K562 treated with DMSO at 1 percent for 4 hours (cell line): ENCODE measurements around the gene TUBA4A. TPM values are rescaled to one million over a fixed set of nuclear protein-coding genes. Genes with fewer than 3 reads are reported as not detected.

Experiments used
- total RNA-seq: library from RNA; unstranded; fragments of 300-600 nt; gene quantifications from 2 replicates; pipeline ENCODE4 v1.2.3, GENCODE V29; 2022; ENCODE audit not compliant: insufficient read depth

The TUBA4A gene
- total RNA-seq = 57.6 and 69.6 TPM in 2 replicates

GRCh38 chr2:219253753-219254589 lies at the start of gene TUBA4A:
TSS of gene TUBA4A (minus strand) at chr2:219253918. CDS start at chr2:219253858, 60 bp downstream.

GRCh38 chr2:219279151-219279915 lies 25.6 kb upstream of the TUBA4A start, which contains the start of gene DNAJB2:
TSS of gene DNAJB2 (plus strand) at chr2:219279366. CDS start at chr2:219279834, 468 bp downstream.

GRCh38 chr2:219252900-219253752 lies 592 bp downstream of the TUBA4A start, which contains the start of gene TUBA4B:
TSS of gene TUBA4B (plus strand) at chr2:219253243. CDS start at chr2:219253408, 165 bp downstream.

DNA sequence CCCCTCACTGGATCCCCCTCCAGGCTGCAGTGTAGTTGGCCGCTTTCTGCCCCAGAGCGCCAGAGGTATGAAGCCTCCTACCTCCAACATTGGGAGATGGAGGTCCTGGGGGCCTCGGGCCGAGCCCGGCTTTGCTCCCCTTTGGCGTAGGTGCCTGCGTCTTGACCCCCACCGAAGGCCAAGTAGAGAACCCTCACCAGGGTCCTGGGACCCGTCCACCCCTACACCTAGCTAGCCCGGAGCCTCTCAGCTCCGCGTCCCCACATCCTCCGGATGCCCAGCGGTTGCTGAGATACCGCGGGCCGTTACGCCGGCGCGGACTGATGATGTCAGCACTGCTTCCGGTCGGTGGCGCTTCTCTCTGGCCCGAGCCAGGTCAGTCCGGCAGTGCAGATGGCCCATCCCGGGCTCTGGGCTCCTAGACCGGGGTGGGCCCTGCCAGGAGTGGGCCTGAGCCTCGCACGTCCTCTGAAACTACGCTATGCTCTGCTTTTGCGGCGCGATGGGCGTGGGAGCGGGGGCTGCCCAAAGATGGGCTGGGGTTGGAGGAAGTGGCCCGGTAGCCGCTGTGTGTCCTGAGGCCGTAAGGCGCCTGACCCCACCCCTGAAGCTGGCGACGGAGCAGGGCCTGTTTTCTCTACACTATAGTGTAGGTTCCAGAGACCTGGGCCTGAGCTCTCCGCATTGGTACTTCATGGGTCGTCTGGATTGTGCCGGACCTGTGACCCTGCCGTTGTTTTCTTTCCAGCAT lies 8.4 kb downstream of the TUBA4A start, which contains the start of the genes GLB1L and STK16:
Gene GLB1L, minus strand, starts transcription at position 297 of the 751 bp plus-strand sequence. CDS start 1,871 bp downstream, outside the sequence.
Gene STK16, plus strand, starts transcription at position 332 of the 751 bp plus-strand sequence. CDS start 521 bp downstream, outside the sequence.

DNA sequence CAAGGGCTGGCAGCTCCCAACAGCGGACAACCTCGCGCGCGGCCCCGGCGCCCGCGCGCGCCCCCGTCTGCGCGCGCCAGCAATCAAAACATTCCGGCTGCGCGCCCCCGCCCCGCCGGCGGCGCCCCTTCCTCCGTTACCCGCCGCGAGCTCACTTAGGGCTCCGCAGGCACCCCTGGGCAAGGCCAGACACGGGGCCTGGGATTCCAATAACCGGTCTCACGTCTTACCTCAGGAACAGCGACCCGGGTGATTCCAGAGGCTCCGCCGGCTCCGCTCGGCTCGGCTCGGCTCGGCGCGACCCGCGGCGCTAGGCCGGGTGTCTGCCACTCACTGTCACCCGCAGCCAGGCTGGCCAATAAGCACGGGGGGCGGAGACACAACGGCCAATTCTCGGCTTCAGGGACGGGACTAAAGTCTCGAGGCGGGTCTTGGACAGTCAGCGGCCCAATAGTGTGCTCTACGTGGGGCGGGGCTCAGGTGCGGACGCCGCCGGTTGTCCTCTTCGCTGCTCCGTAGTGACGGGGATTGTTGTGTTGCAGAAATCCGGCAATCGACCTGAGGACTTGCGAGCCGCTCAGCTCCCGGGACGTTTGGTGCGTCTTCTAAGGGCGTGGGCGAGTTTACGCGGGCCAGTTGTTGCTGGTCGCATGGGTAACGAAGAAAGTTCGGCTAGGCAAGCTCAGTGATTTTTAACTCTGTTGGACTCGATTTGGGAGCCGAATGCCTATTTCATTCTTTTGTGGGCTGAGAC lies 24.2 kb downstream of the TUBA4A start, which contains the start of the genes ANKZF1 and ATG9A:
Gene ANKZF1, plus strand, starts transcription at position 502 of the 754 bp plus-strand sequence. CDS start 452 bp downstream, outside the sequence.
Gene ATG9A, minus strand, starts transcription at position 332 of the 754 bp plus-strand sequence. CDS start 1,612 bp downstream, outside the sequence.

GRCh38 chr2:219218732-219219701 lies 34.7 kb downstream of the TUBA4A start, which contains the start of gene ABCB6:
TSS of gene ABCB6 (minus strand) at chr2:219218958. CDS start at chr2:219218673, 285 bp downstream.

DNA sequence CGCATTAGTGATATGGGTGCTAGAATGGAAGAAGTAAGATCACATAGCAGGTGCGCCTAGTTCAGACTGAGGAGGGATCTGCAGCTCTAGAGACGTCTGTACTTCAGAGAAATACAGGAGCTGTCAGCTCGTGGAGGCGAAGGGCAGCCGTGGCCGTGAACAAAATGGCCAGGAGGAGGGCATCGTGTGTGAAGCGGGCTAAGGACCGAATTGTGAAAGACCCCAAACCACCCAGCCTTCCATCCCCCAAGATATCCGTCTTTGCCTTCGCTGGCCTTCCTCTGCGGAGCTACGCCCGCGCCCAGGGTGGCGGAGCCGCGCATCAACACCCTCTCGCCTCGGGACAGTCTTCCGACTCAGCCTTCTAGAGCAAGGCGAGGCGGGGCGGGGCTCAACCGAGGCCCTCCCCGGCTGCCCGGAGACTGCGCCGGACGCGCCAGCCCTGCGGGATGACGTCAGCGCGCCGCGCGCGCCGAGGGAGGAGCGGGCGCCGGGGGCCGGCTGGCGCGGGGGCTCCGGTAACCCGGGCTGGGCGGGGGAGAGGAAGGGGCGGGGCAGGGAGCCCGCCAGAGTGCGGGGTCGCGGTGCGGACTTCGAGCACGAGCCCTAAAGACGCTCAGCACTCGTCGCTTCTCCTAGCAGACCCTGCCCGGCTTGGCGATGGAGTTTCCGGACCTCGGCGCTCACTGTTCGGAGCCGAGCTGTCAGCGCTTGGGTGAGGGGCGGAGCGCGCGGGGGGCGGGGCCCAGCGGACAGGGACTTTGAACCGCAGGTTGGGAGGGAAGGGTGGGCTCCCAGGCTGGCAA lies 47.2 kb downstream of the TUBA4A start, which contains the start of gene ZFAND2B:
Gene ZFAND2B, plus strand, starts transcription at position 455 of the 806 bp plus-strand sequence. Its CDS starts 206 bp downstream, at position 661.

Other genes starting within 250 kb of the TUBA4A start
- gene CFAP65, start 212.4 kb downstream of the TUBA4A start, total RNA-seq = not detected in 2 replicates
- not detected in 2 replicates for gene IHH, start 193.0 kb downstream of the TUBA4A start, total RNA-seq
- gene NHEJ1, start 93.1 kb downstream of the TUBA4A start, total RNA-seq = 8.9 and 10.1 TPM in 2 replicates
- not detected in 2 replicates for gene SLC23A3, start 83.9 kb downstream of the TUBA4A start, total RNA-seq
- gene CNPPD1, start 77.0 kb downstream of the TUBA4A start, total RNA-seq = 48.8 and 50.1 TPM in 2 replicates
- 22.5 and 26.1 TPM in 2 replicates for gene RETREG2, start 75.6 kb downstream of the TUBA4A start, total RNA-seq
- 33.3 and 35.6 TPM in 2 replicates for gene ZFAND2B, start 47.1 kb downstream of the TUBA4A start, total RNA-seq
- 17.4 and 17.7 TPM in 2 replicates for gene ABCB6, start 35.0 kb downstream of the TUBA4A start, total RNA-seq
- gene ATG9A, start 24.3 kb downstream of the TUBA4A start, total RNA-seq = 28.0 and 42.6 TPM in 2 replicates
- 24.8 and 29.7 TPM in 2 replicates for gene ANKZF1, start 24.1 kb downstream of the TUBA4A start, total RNA-seq
- 2.2 and 4.3 TPM in 2 replicates for gene GLB1L, start 8.5 kb downstream of the TUBA4A start, total RNA-seq
- 17.2 and 19.3 TPM in 2 replicates for gene STK16, start 8.4 kb downstream of the TUBA4A start, total RNA-seq
- not detected in 2 replicates for gene TUBA4B, start 675 bp downstream of the TUBA4A start, total RNA-seq
- gene DNAJB2, start 25.4 kb upstream of the TUBA4A start, total RNA-seq = 21.9 and 24.5 TPM in 2 replicates
- gene PTPRN, start 55.5 kb upstream of the TUBA4A start, total RNA-seq = 0.53 and 2.8 TPM in 2 replicates
- not detected in 2 replicates for gene RESP18, start 78.8 kb upstream of the TUBA4A start, total RNA-seq
- 53.4 and 54.1 TPM in 2 replicates for gene DNPEP, start 134.0 kb upstream of the TUBA4A start, total RNA-seq
- 23.8 and 34.9 TPM in 2 replicates for gene DES, start 164.5 kb upstream of the TUBA4A start, total RNA-seq
- 6.2 and 10.7 TPM in 2 replicates for gene SPEG, start 180.9 kb upstream of the TUBA4A start, total RNA-seq
- 133 and 151 TPM in 2 replicates for gene GMPPA, start 245.0 kb upstream of the TUBA4A start, total RNA-seq